ENCODE data around the gene KCNT1.

The KCNT1 gene

DNA sequence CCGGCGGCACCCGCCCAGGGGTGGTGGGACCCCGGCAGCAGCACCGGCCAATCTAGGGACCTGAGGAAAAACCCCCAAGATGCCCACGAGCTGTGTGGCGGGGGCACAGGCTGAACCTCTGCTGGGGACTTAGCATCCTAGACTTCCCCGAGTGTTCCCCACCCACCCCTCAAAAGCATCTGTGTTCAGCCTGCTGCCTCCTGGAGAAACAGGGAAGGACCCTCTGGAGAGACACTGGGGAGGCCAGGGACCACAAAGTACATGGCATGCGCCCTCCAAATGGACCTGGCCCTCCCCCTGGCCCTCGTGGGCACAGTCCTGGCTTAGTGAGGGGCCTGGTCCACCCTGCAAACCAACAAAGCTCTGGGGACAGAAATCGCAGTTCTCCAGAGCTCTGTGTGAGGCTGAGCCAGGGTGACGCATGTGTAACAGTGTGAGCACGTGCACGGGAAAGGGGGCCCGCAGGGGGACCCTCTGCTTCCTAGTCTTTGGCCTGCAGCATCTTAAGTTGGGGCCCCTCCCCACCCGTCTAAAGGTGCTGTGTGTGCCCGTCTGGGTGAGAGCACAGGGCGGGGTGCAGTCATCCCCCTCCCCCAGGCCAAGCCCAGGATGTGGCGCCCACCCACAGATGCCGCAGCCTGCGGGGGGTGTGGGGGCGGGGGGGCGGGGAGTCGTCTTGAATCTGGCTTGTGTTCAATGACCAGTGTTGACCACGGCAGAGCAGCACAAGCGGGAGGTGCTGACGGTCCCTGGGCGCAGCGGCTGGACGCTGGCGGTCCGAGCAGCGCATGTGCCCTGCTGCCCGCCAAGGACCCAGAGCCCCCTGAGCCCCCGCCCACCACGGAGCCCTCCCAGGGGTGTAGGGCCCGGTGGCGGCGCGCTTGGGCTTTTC, 672 bp upstream of the KCNT1 start:
- Histone ChIP-seq H3K4me1 (ENCODE audit: control insufficient read depth, low read length) (no peaks in the 10 kb centered on the region), H3K79me2 (ENCODE audit: control insufficient read depth, low read length) (no peaks in the 10 kb centered on the region), H3F3A (ENCODE audit: control insufficient read depth, insufficient read depth) (no peaks in the 10 kb centered on the region), H3K36me3 (ENCODE audit: control insufficient read depth, low read length) (no peaks in the 10 kb centered on the region), H4K20me1 (ENCODE audit: control insufficient read depth, insufficient read depth, low read depth, low read length) (no peaks in the 10 kb centered on the region), H3K4me2 (ENCODE audit: low read length) (no peak overlapping the region), H3K27me3 (ENCODE audit: control insufficient read depth, low read length) (no peaks in the 10 kb centered on the region), H3K9me3 (ENCODE audit: control insufficient read depth, insufficient read depth, low read length) (no peaks in the 10 kb centered on the region), H3K4me3 (ENCODE audit: low read length) (no peak overlapping the region), H3K27ac (ENCODE audit: low read depth, low read length) (no peak overlapping the region), H3K9me2 (replicated peaks; ENCODE audit: control insufficient read depth, low read length) (no peaks in the 10 kb centered on the region)
- TF ChIP-seq, protein P1, sequence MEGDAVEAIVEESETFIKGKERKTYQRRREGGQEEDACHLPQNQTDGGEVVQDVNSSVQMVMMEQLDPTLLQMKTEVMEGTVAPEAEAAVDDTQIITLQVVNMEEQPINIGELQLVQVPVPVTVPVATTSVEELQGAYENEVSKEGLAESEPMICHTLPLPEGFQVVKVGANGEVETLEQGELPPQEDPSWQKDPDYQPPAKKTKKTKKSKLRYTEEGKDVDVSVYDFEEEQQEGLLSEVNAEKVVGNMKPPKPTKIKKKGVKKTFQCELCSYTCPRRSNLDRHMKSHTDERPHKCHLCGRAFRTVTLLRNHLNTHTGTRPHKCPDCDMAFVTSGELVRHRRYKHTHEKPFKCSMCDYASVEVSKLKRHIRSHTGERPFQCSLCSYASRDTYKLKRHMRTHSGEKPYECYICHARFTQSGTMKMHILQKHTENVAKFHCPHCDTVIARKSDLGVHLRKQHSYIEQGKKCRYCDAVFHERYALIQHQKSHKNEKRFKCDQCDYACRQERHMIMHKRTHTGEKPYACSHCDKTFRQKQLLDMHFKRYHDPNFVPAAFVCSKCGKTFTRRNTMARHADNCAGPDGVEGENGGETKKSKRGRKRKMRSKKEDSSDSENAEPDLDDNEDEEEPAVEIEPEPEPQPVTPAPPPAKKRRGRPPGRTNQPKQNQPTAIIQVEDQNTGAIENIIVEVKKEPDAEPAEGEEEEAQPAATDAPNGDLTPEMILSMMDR (IDR thresholded peaks at IDR 0.05; ENCODE audit: low read depth, low read length, poor library complexity, severe bottlenecking): no peak
- no peak for TF ChIP-seq EZH2phosphoT487 (IDR thresholded peaks at IDR 0.05; ENCODE audit: borderline replicate concordance, low read length)

- TF ChIP-seq, protein P1 (IDR thresholded peaks at IDR 0.05; ENCODE audit: low read depth, low read length, poor library complexity, severe bottlenecking): no peak
- no peak for TF ChIP-seq EZH2phosphoT487 (IDR thresholded peaks at IDR 0.05; ENCODE audit: borderline replicate concordance, low read length)
- Histone ChIP-seq H3K4me2 (ENCODE audit: low read length) (no peak overlapping the region), H3K4me1 (ENCODE audit: control insufficient read depth, low read length) (no peaks in the 10 kb centered on the region), H3K79me2 (ENCODE audit: control insufficient read depth, low read length) (no peaks in the 10 kb centered on the region), H3K27me3 (ENCODE audit: control insufficient read depth, low read length) (no peaks in the 10 kb centered on the region), H3K36me3 (ENCODE audit: control insufficient read depth, low read length) (no peaks in the 10 kb centered on the region), H3F3A (ENCODE audit: control insufficient read depth, insufficient read depth) (no peaks in the 10 kb centered on the region), H3K9me3 (ENCODE audit: control insufficient read depth, insufficient read depth, low read length) (no peaks in the 10 kb centered on the region), H3K9me2 (replicated peaks; ENCODE audit: control insufficient read depth, low read length) (no peaks in the 10 kb centered on the region), H3K27ac (ENCODE audit: low read depth, low read length) (no peak overlapping the region), H3K4me3 (ENCODE audit: low read length) (no peak overlapping the region), H4K20me1 (ENCODE audit: control insufficient read depth, insufficient read depth, low read depth, low read length) (no peaks in the 10 kb centered on the region)
These were observed 1.7 kb downstream of the KCNT1 start for GRCh38 chr9:135703726-135704125.

- Histone ChIP-seq H3K79me2 (ENCODE audit: control insufficient read depth, low read length) (no peaks in the 10 kb centered on the region), H3K9me2 (replicated peaks; ENCODE audit: control insufficient read depth, low read length) (no peaks in the 10 kb centered on the region), H3K4me1 (ENCODE audit: control insufficient read depth, low read length) (no peaks in the 10 kb centered on the region), H3K4me2 (ENCODE audit: low read length) (no peak overlapping the region), H3K27ac (ENCODE audit: low read depth, low read length) (no peak overlapping the region), H3K4me3 (ENCODE audit: low read length) (no peak overlapping the region), H3K9me3 (ENCODE audit: control insufficient read depth, insufficient read depth, low read length) (no peaks in the 10 kb centered on the region), H3K27me3 (ENCODE audit: control insufficient read depth, low read length) (no peaks in the 10 kb centered on the region), H3F3A (ENCODE audit: control insufficient read depth, insufficient read depth) (no peaks in the 10 kb centered on the region), H3K36me3 (ENCODE audit: control insufficient read depth, low read length) (no peaks in the 10 kb centered on the region), H4K20me1 (ENCODE audit: control insufficient read depth, insufficient read depth, low read depth, low read length) (no peaks in the 10 kb centered on the region)
- no peak for TF ChIP-seq EZH2phosphoT487 (IDR thresholded peaks at IDR 0.05; ENCODE audit: borderline replicate concordance, low read length)
- TF ChIP-seq, protein P1 (IDR thresholded peaks at IDR 0.05; ENCODE audit: low read depth, low read length, poor library complexity, severe bottlenecking): no peak
These were observed 2.5 kb downstream of the KCNT1 start for GRCh38 chr9:135704483-135704882.

Measured in DOHH2 (cell line).